Neuronal stem cell (in vitro differentiated cells): ENCODE measurements around the gene PODXL2.

ENCODE experiments used
- DNase-seq: peaks from one replicate; pipeline ENCODE4 v3.0.0-alpha.2; 2013; ENCODE audit warnings: low spot score
- H2AFZ ChIP-seq: one replicate; pipeline ENCODE4 v1.6.1; 2013; ENCODE audit warnings: mild to moderate bottlenecking, low read length, inconsistent platforms
- H2AK5ac ChIP-seq: 2 replicates; pipeline ENCODE4 v1.6.1; 2013; ENCODE audit warnings: low read depth, mild to moderate bottlenecking, inconsistent platforms, low read length, moderate library complexity, mixed read lengths
- H2BK120ac ChIP-seq: 2 replicates; pipeline ENCODE4 v1.6.1; 2013; ENCODE audit warnings: low read depth, mild to moderate bottlenecking, inconsistent platforms, low read length, moderate library complexity, mixed read lengths
- H2BK12ac ChIP-seq: one replicate; pipeline ENCODE4 v1.6.1; 2013; ENCODE audit warnings: low read length, inconsistent platforms
- H2BK15ac ChIP-seq: 2 replicates; pipeline ENCODE4 v1.6.1; 2013; ENCODE audit warnings: mild to moderate bottlenecking, low read length, inconsistent platforms, mixed read lengths
- H2BK5ac ChIP-seq: one replicate; pipeline ENCODE4 v1.6.1; 2013; ENCODE audit warnings: inconsistent platforms, mild to moderate bottlenecking, low read length, moderate library complexity
- H3K14ac ChIP-seq: one replicate; pipeline ENCODE4 v1.6.1; 2013; ENCODE audit warnings: low read length, inconsistent platforms
- H3K18ac ChIP-seq: 2 replicates; pipeline ENCODE4 v1.6.1; 2013; ENCODE audit warnings: low read length, inconsistent platforms
- H3K23ac ChIP-seq: 2 replicates; pipeline ENCODE4 v1.6.1; 2013; ENCODE audit warnings: low read depth, mild to moderate bottlenecking, mixed read lengths, low read length, inconsistent platforms; ENCODE audit not compliant: poor library complexity
- H3K27ac ChIP-seq: replicated peaks from 3 replicates; pipeline ENCODE4 v1.5.1; 2013; ENCODE audit warnings: low read length, inconsistent platforms
- H3K27me3 ChIP-seq, 3 experiments: 2 replicates each; pipeline ENCODE4 v1.6.1; 2013; ENCODE audit warnings: low read length in 3 of 3, mild to moderate bottlenecking in 2 of 3, inconsistent platforms in 1 of 3, low read depth in 1 of 3, mixed read lengths in 1 of 3, moderate library complexity in 1 of 3; ENCODE audit not compliant: control insufficient read depth in 3 of 3, insufficient read depth in 3 of 3
- H3K36me3 ChIP-seq, 2 donors: replicated peaks in 1 of 2; 2 replicates each; pipeline ENCODE4 v1.6.1; 2013; ENCODE audit warnings: low read length in 2 of 2; ENCODE audit not compliant: control insufficient read depth in 2 of 2, insufficient read depth in 2 of 2
- H3K4ac ChIP-seq: 2 replicates; pipeline ENCODE4 v1.6.1; 2013; ENCODE audit warnings: inconsistent platforms, mild to moderate bottlenecking, low read length, moderate library complexity
- H3K4me1 ChIP-seq, 2 donors: 1 replicate in 1 of 2; 2 replicates in 1 of 2; pipeline ENCODE4 v1.6.1; 2013; ENCODE audit warnings: low read length in 2 of 2, low read depth in 1 of 2; ENCODE audit not compliant: control insufficient read depth in 2 of 2, insufficient read depth in 1 of 2
- H3K4me2 ChIP-seq: one replicate; pipeline ENCODE4 v1.6.1; 2013; ENCODE audit warnings: mild to moderate bottlenecking, low read length, inconsistent platforms; ENCODE audit not compliant: insufficient read depth, poor library complexity, severe bottlenecking
- H3K4me3 ChIP-seq, 2 donors: 2 replicates each; pipeline ENCODE4 v1.5.1; 2013; ENCODE audit warnings: low read length in 2 of 2, mild to moderate bottlenecking in 2 of 2, inconsistent platforms in 1 of 2, moderate library complexity in 1 of 2
- H3K79me1 ChIP-seq: one replicate; pipeline ENCODE4 v1.6.1; 2013; ENCODE audit warnings: low read depth, mild to moderate bottlenecking, inconsistent platforms, low read length, moderate library complexity
- H3K9ac ChIP-seq: one replicate; pipeline ENCODE4 v1.6.1; 2013; ENCODE audit warnings: mild to moderate bottlenecking, low read depth, low read length, inconsistent platforms; ENCODE audit not compliant: poor library complexity
- H3K9me3 ChIP-seq, 2 donors: replicated peaks in 1 of 2; 2 replicates each; pipeline versions ENCODE3 to v1.6.1; 2013; ENCODE audit warnings: low read length in 2 of 2, mild to moderate bottlenecking in 2 of 2, inconsistent platforms in 1 of 2, low read depth in 1 of 2, mixed read lengths in 1 of 2, moderate library complexity in 1 of 2; ENCODE audit not compliant: control insufficient read depth in 2 of 2, insufficient read depth in 1 of 2
- H4K8ac ChIP-seq: one replicate; pipeline ENCODE4 v1.6.1; 2013; ENCODE audit warnings: low read depth, mild to moderate bottlenecking, inconsistent platforms, low read length, moderate library complexity
- H4K91ac ChIP-seq: one replicate; pipeline ENCODE4 v1.6.1; 2013; ENCODE audit warnings: low read length, low read depth, mild to moderate bottlenecking, inconsistent platforms; ENCODE audit not compliant: poor library complexity
- WGBS, 2 donors: extraction: QIAGEN DNeasy Blood & Tissue Kit; methylation state at CpG; one replicate each; pipeline ENCODE4 v1.1.7; 2013; ENCODE audit warnings: missing lambda C conversion rate in 2 of 2, mixed read lengths in 1 of 2; ENCODE audit not compliant: insufficient read length in 2 of 2, insufficient replicate concordance in 1 of 2; ENCODE audit errors: extremely low coverage in 2 of 2; 5-methylcytosine and 5-hydroxymethylcytosine counted together

Gene PODXL2

GRCh38 chr3:127645371-127646015 is 16.5 kb downstream of the PODXL2 start:
- Histone ChIP-seq H3K79me1 (no peaks in the 10 kb centered on the region), H4K8ac (no peak overlapping the region), H3K9ac (no peak overlapping the region), H2AFZ (no peak overlapping the region), H2BK120ac (no peak overlapping the region), H3K9me3 (no peaks in the 10 kb centered on the region), H3K18ac (no peak overlapping the region), H3K4ac (no peak overlapping the region), H3K14ac (no peak overlapping the region), H2BK5ac (no peak overlapping the region), H3K23ac (no peak overlapping the region), H3K27me3 (no peaks in the 10 kb centered on the region), H3K36me3 (peaks cover 2 to 80% of the 10 kb centered on the region in 2 donors), H3K4me2 (no peak overlapping the region), H4K91ac (no peak overlapping the region), H3K27ac (no peak overlapping the region), H2BK12ac (no peak overlapping the region), H3K4me1 (peaks cover 0 to 5% of the 10 kb centered on the region in 2 donors), H2AK5ac (no peak overlapping the region), H2BK15ac (no peak overlapping the region), H3K4me3 (no peak overlapping the region)
- DNase-seq, result no peak
- no CpG with 5 or more reads among the region's 8 CpGs for WGBS, 2 donors

- no peak overlapping the region for H2BK12ac ChIP-seq
- no peak overlapping the region for H3K27ac ChIP-seq
- peak overlapping the region; percentile 51 for H3K9ac ChIP-seq
- H2BK5ac ChIP-seq, result no peak overlapping the region
- no peak for DNase-seq
- no peak overlapping the region for H3K4me3 ChIP-seq
- H3K4me2 ChIP-seq, result no peak overlapping the region
- H3K27me3 ChIP-seq, result no peaks in the 10 kb centered on the region
- H3K79me1 ChIP-seq, result no peaks in the 10 kb centered on the region
- peak overlapping the region; percentile 48 for H3K18ac ChIP-seq
- no peak overlapping the region for H4K8ac ChIP-seq
- WGBS, 2 donors, result no CpG with 5 or more reads among the region's 10 CpGs
- no peak overlapping the region for H2BK15ac ChIP-seq
- H4K91ac ChIP-seq, result no peak overlapping the region
- H3K9me3 ChIP-seq, result no peaks in the 10 kb centered on the region
- H3K4ac ChIP-seq, result no peak overlapping the region
- no peak overlapping the region for H2BK120ac ChIP-seq
- peaks cover 2 to 74% of the 10 kb centered on the region in 2 donors for H3K36me3 ChIP-seq
- H2AK5ac ChIP-seq, result no peak overlapping the region
- no peak overlapping the region for H3K23ac ChIP-seq
- no peak overlapping the region for H2AFZ ChIP-seq
- peaks cover 0 to 5% of the 10 kb centered on the region in 2 donors for H3K4me1 ChIP-seq
- no peak overlapping the region for H3K14ac ChIP-seq
Observed at GRCh38 chr3:127646501-127647046, 17.6 kb downstream of the PODXL2 start.

GRCh38 chr3:127647166-127647844 is 18.3 kb downstream of the PODXL2 start:
- no peak overlapping the region for H3K4me2 ChIP-seq
- H3K36me3 ChIP-seq, result peaks cover under 1 to 73% of the 10 kb centered on the region in 2 donors
- no peak overlapping the region for H4K8ac ChIP-seq
- no peak overlapping the region for H3K27ac ChIP-seq
- H3K4ac ChIP-seq, result no peak overlapping the region
- no peak overlapping the region for H2BK12ac ChIP-seq
- H3K14ac ChIP-seq, result no peak overlapping the region
- H3K9me3 ChIP-seq, result no peaks in the 10 kb centered on the region
- H3K23ac ChIP-seq, result no peak overlapping the region
- WGBS, 2 donors, result no CpG with 5 or more reads among the region's 13 CpGs
- H2AK5ac ChIP-seq, result no peak overlapping the region
- no peak overlapping the region for H3K9ac ChIP-seq
- no peak overlapping the region for H3K18ac ChIP-seq
- H2BK120ac ChIP-seq, result no peak overlapping the region
- peaks cover 0 to 5% of the 10 kb centered on the region in 2 donors for H3K4me1 ChIP-seq
- no peak overlapping the region for H4K91ac ChIP-seq
- no peak overlapping the region for H2AFZ ChIP-seq
- H3K79me1 ChIP-seq, result no peaks in the 10 kb centered on the region
- no peaks in the 10 kb centered on the region for H3K27me3 ChIP-seq
- no peak overlapping the region for H2BK15ac ChIP-seq
- no peak overlapping the region for H3K4me3 ChIP-seq
- no peak for DNase-seq
- H2BK5ac ChIP-seq, result no peak overlapping the region

- no peak overlapping the region for H2BK12ac ChIP-seq
- peaks cover 0 to 68% of the 10 kb centered on the region in 2 donors for H3K36me3 ChIP-seq
- no peak overlapping the region for H2BK5ac ChIP-seq
- H3K14ac ChIP-seq, result no peak overlapping the region
- no peak overlapping the region for H3K27ac ChIP-seq
- DNase-seq, result no peak
- no peak overlapping the region for H3K18ac ChIP-seq
- no peak overlapping the region for H2BK15ac ChIP-seq
- H3K27me3 ChIP-seq, result no peaks in the 10 kb centered on the region
- H3K79me1 ChIP-seq, result no peaks in the 10 kb centered on the region
- no peak overlapping the region for H3K4ac ChIP-seq
- H3K9me3 ChIP-seq, result no peaks in the 10 kb centered on the region
- no peak overlapping the region for H3K4me3 ChIP-seq
- no peak overlapping the region for H4K8ac ChIP-seq
- H2AFZ ChIP-seq, result no peak overlapping the region
- no peak overlapping the region for H3K9ac ChIP-seq
- H2BK120ac ChIP-seq, result no peak overlapping the region
- H3K23ac ChIP-seq, result no peak overlapping the region
- H3K4me2 ChIP-seq, result no peak overlapping the region
- no peak overlapping the region for H4K91ac ChIP-seq
- H3K4me1 ChIP-seq, result peaks cover 0 to 5% of the 10 kb centered on the region in 2 donors
- H2AK5ac ChIP-seq, result no peak overlapping the region
Observed at GRCh38 chr3:127647845-127648204, 18.8 kb downstream of the PODXL2 start.
